ENCODE data around the gene CHST15. TPM values are rescaled to one million over a fixed set of nuclear protein-coding genes. Genes with fewer than 3 reads are reported as not detected.

Gene CHST15
- total RNA-seq, 1 donor: 16.4 TPM

DNA sequence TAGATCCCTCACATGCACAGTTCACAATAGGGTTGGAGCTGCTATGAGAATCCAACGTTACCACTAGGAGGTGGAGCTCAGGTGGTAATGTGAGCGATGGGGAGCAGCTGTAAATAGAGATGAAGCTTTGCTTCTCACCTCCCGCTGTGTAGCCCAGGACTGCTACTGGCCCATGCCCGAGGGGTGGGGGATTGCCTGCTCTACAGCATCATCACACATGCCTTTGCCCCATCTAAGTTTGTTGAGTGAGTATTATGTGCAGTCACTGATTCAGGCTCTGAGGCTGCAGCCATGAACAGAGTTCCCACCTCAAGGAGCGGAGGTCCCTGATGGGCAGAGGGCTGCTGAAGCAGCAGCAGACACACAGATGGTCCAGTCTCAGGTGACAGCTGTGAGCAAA, 94.1 kb downstream of the CHST15 start:
- no peak overlapping the region for H3K4me3 ChIP-seq (ENCODE audit: low read depth, low read length)
- TF ChIP-seq, protein P1, sequence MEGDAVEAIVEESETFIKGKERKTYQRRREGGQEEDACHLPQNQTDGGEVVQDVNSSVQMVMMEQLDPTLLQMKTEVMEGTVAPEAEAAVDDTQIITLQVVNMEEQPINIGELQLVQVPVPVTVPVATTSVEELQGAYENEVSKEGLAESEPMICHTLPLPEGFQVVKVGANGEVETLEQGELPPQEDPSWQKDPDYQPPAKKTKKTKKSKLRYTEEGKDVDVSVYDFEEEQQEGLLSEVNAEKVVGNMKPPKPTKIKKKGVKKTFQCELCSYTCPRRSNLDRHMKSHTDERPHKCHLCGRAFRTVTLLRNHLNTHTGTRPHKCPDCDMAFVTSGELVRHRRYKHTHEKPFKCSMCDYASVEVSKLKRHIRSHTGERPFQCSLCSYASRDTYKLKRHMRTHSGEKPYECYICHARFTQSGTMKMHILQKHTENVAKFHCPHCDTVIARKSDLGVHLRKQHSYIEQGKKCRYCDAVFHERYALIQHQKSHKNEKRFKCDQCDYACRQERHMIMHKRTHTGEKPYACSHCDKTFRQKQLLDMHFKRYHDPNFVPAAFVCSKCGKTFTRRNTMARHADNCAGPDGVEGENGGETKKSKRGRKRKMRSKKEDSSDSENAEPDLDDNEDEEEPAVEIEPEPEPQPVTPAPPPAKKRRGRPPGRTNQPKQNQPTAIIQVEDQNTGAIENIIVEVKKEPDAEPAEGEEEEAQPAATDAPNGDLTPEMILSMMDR (IDR thresholded peaks at IDR 0.05; ENCODE audit: insufficient read depth, low read depth, low read length): no peak
- no peak for DNase-seq (ENCODE audit: low read depth)

DNA sequence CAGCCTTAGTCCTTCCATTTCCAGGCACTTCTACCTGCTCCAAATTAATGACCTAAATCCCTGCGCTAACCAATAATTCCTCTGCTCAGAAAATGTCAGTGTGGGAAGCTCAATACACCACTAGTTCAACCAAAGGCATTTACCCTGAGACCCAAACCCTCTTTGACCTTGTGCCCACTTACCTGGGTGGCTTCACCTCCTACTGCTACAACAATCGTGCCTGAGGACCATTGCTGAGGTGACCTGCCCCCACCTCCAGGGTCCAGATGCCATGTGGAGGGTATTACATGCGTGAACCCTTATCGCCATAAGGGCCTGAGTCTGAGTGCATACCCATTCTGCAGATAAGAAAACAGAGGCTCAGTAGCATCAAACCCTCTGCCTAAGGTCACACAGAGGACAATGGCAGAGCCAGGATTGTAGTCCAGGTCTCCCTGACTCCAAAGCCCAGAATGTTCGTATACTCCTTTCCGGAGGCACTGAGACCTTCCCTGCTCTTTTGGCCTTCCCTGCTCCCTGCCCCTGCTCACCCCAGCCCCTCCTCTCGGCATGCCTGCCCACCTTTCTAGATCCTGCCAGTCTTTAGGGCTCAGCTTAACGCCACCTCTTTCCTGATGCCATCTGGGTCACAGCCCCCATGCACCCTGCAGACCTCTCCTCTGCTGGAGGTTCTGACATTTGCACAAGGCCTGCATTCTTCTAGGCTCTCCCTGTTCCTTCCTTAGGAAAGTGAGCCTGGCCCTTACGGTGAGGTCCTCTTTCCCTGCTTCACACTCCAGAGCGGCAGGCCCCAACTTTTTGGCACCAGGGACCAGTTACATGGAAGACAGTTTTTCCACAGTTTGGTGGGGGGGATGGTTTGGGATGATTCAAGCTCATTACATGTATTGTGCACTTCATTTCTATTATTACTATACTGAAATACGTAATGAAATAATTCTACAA, 94.9 kb downstream of the CHST15 start:
- H3K4me3 ChIP-seq (ENCODE audit: low read depth, low read length): no peak overlapping the region
- no peak for DNase-seq (ENCODE audit: low read depth)
- TF ChIP-seq, protein P1 (IDR thresholded peaks at IDR 0.05; ENCODE audit: insufficient read depth, low read depth, low read length): no peak

DNA sequence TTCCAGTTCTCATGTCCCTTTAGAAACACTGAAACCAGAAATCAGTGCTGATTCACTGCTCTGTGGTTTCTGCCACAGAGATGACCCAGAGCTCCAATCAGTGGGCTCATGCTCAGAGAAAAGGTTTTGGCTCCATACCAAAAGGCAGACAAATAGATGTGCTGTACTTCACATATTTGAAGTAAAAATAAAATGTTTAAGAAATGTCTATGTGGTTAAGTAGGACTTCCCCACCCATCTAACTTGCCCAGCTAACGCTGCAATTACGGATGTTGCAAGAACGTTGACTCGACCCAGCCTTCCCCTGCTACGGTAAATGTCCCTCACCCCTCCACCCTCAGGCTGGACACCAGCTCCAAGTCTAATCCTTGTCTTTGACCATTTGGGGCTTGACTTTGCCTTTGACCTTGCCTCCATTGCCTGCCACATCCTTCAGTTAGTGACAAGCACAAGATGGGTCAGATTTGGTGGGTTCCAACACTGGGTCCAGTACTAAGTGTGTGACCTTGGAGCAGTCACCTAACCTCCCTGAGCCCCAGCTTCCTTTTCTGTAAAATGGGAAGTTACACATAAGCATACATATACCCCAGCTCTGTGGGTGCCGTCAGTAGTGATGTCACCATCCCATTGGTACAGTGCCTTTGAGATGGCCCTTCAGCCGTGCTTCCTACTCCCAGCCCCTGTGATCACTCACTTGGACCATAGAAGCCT, 95.8 kb downstream of the CHST15 start:
- TF ChIP-seq, protein P1 (IDR thresholded peaks at IDR 0.05; ENCODE audit: insufficient read depth, low read depth, low read length): no peak
- peak; percentile 92 for DNase-seq (ENCODE audit: low read depth)
- no peak overlapping the region for H3K4me3 ChIP-seq (ENCODE audit: low read depth, low read length)

DNA sequence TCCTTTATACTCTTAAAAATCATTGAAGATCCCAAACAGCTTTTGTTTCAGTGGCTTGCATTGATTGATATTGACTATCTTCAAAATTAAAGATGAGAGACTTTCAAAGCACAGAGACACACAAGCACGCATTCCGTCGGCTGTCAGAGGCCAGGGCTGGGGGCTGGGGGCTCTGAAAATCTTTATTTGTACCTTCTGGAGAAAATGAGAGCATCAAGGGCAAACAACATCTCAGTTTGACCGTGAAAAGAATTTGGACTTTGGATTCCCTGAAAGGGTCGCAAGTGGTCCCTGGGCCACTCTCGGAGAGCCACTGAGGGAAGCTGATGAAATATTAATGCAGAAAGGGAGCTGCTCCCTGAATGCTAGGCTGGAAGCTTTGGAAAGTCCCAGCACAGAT, 96.4 kb downstream of the CHST15 start:
- no peak overlapping the region for H3K4me3 ChIP-seq (ENCODE audit: low read depth, low read length)
- TF ChIP-seq, protein P1 (IDR thresholded peaks at IDR 0.05; ENCODE audit: insufficient read depth, low read depth, low read length): no peak
- DNase-seq (ENCODE audit: low read depth): no peak

DNA sequence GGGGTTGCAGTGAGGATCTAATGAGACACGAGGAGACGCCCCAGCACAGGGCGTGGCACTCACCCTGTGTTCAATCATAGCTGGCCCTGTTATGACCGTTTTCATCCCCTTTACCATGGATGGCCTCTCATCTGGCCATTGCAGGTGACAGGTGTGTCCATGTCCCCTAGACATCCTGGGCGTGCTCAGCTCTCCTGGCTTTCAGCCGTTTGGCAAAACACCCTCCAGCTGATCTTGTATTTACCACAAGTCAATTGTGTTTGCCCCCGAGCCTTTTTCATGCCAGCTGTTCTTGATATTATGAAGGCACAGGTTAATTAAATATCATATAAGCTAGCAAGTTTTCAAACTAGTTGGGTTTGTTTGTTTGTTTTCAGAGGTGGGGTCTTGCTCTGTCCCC, 97.1 kb downstream of the CHST15 start:
- H3K4me3 ChIP-seq (ENCODE audit: low read depth, low read length): no peak overlapping the region
- TF ChIP-seq, protein P1 (IDR thresholded peaks at IDR 0.05; ENCODE audit: insufficient read depth, low read depth, low read length): no peak
- DNase-seq (ENCODE audit: low read depth): no peak

DNA sequence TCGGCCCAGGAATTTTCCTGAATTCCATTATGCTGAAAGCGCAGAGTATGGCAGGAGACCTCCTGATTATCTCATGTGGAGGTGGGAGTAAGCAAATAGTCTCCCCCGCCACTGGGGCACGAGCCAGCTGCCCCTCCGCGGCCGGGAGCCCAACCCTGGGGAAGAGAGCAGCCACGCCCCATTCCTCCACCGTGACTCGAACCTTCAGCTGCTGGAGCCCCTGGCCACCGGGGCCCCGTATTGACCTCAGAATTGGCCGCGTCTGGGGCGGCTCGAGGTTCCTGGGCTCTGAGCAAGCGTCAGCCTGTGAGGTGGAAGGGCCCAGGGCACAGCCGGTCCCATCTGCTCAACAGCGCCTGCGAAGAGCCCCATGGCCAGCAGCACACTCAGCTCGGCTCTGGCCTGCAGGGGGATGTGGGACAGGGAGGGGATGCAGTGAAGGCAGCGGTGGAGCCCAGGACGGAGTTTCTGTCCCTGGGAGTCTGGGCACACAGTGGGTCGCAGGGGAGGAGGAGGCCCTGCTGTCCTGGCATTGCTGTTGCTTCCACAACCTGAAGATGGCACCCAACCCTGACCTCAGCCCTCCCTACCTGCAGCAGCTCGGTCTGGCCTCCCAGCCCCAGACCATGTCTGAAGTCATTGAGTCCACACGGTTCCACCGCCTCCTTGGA, 97.8 kb downstream of the CHST15 start:
- peak; percentile 66 for DNase-seq (ENCODE audit: low read depth)
- TF ChIP-seq, protein P1 (IDR thresholded peaks at IDR 0.05; ENCODE audit: insufficient read depth, low read depth, low read length): peak; percentile 34
- H3K4me3 ChIP-seq (ENCODE audit: low read depth, low read length): peak overlapping the region; percentile 45
